Endometrium (tissue), 2 donors: ENCODE results near the gene RIPPLY3.

ENCODE experiments used
- FAIRE-seq: peaks from 2 replicates; lab custom pipeline; 2012; peaks lifted over from hg19 to GRCh38; lab: Jason Lieb, UNC
- donor health status: control.
- donor health status: control.

The RIPPLY3 gene

GRCh38 chr21:37006486-37007291, at the start of gene RIPPLY3:
RIPPLY3 (plus strand) TSS chr21:37006702; CDS start chr21:37006773, 71 bp downstream.
- FAIRE-seq = no peak

GRCh38 chr21:36959020-36959835, 47.3 kb upstream of the RIPPLY3 start:
- FAIRE-seq = no peak

- FAIRE-seq = no peak
These were observed 45.7 kb upstream of the RIPPLY3 start for GRCh38 chr21:36960676-36961284.

- FAIRE-seq = no peak
These were observed 44.3 kb upstream of the RIPPLY3 start for GRCh38 chr21:36962098-36962780.

- no peak for FAIRE-seq
These were observed 42.1 kb upstream of the RIPPLY3 start for GRCh38 chr21:36964398-36964797.

- no peak for FAIRE-seq
These were observed 41.4 kb upstream of the RIPPLY3 start for GRCh38 chr21:36964827-36965719.

GRCh38 chr21:36965720-36966065, 40.8 kb upstream of the RIPPLY3 start:
- FAIRE-seq = no peak

GRCh38 chr21:36966066-36966820, 40.3 kb upstream of the RIPPLY3 start, which contains the start of gene HLCS:
HLCS (minus strand) TSS chr21:36966669; CDS start chr21:36966638, 31 bp downstream.
- no peak for FAIRE-seq

- no peak for FAIRE-seq
These were observed 39.4 kb upstream of the RIPPLY3 start for GRCh38 chr21:36966821-36967768.

- FAIRE-seq = no peak
These were observed 38.1 kb upstream of the RIPPLY3 start for GRCh38 chr21:36968414-36968813.

- no peak for FAIRE-seq
These were observed 37.5 kb upstream of the RIPPLY3 start for GRCh38 chr21:36968976-36969375.

GRCh38 chr21:36973986-36974850, 32.3 kb upstream of the RIPPLY3 start:
- no peak for FAIRE-seq

- no peak for FAIRE-seq
These were observed 31.7 kb upstream of the RIPPLY3 start for GRCh38 chr21:36974851-36975192.

GRCh38 chr21:36976228-36976861, 30.2 kb upstream of the RIPPLY3 start:
- no peak for FAIRE-seq

GRCh38 chr21:36976882-36977651, 29.4 kb upstream of the RIPPLY3 start:
- peak; percentile 85 for FAIRE-seq

GRCh38 chr21:36980280-36981048, 26.0 kb upstream of the RIPPLY3 start:
- no peak for FAIRE-seq
